RWPE2 (cell line): Measurements from ENCODE around the gene STXBP4.

Experiments used
- ATAC-seq: fragments of 200-7000 bp; cut with Tn5 transposase; 3 replicates; pipeline ENCODE4 v1.9.1; 2021; ENCODE audit warnings: low read depth
- DNase-seq: peaks from one replicate; pipeline ENCODE4 v3.0.0-alpha.2; 2020; ENCODE audit warnings: low spot score
- H3K27ac ChIP-seq: fragments of 450-650 bp; 2 replicates; pipeline ENCODE4 v1.5.1; 2017; ENCODE audit warnings: mild to moderate bottlenecking; ENCODE audit not compliant: poor library complexity, severe bottlenecking
- H3K27me3 ChIP-seq: fragments of 250-450 bp; sonication (Bioruptor Pico); 2 replicates; pipeline ENCODE4 v1.5.1; 2021; ENCODE audit warnings: mild to moderate bottlenecking, moderate library complexity; ENCODE audit not compliant: insufficient read depth, poor library complexity, severe bottlenecking
- H3K36me3 ChIP-seq: fragments of 250-450 bp; sonication (Bioruptor Pico); 2 replicates; pipeline ENCODE4 v1.5.1; 2020; ENCODE audit warnings: low read depth, mild to moderate bottlenecking, moderate library complexity
- H3K4me1 ChIP-seq: fragments of 250-450 bp; sonication (Bioruptor Pico); 2 replicates; pipeline ENCODE4 v1.5.1; 2021; ENCODE audit warnings: mild to moderate bottlenecking, moderate library complexity; ENCODE audit not compliant: insufficient read depth, poor library complexity, severe bottlenecking
- H3K4me3 ChIP-seq: fragments of 250-450 bp; sonication (Bioruptor Pico); 2 replicates; pipeline ENCODE4 v1.5.1; 2021; ENCODE audit warnings: mild to moderate bottlenecking, moderate library complexity; ENCODE audit not compliant: severe bottlenecking
- H3K9me3 ChIP-seq: fragments of 250-450 bp; sonication (Bioruptor Pico); 2 replicates; pipeline ENCODE4 v1.5.1; 2021; ENCODE audit warnings: mild to moderate bottlenecking, moderate library complexity; ENCODE audit not compliant: severe bottlenecking
- CTCF ChIP-seq: fragments of 450-650 bp; IDR thresholded peaks from one replicate; pipeline ENCODE4 v1.5.1; 2017; ENCODE audit warnings: mild to moderate bottlenecking, moderate library complexity; ENCODE audit not compliant: poor library complexity, severe bottlenecking

STXBP4 gene

GRCh38 chr17:55005520-55005919 lies 37.0 kb downstream of the STXBP4 start:
- no peaks in the 10 kb centered on the region for H3K9me3 ChIP-seq
- TF ChIP-seq CTCF: peak; percentile 54
- no peak for DNase-seq
- H3K27ac ChIP-seq: no peak overlapping the region
- peaks cover 11% of the 10 kb centered on the region for H3K36me3 ChIP-seq
- H3K4me1 ChIP-seq: no peaks in the 10 kb centered on the region
- no peaks in the 10 kb centered on the region for H3K27me3 ChIP-seq
- no peak for ATAC-seq
- H3K4me3 ChIP-seq: no peak overlapping the region

GRCh38 chr17:55023626-55024025 lies 55.1 kb downstream of the STXBP4 start:
- Histone ChIP-seq H3K4me3 (no peak overlapping the region), H3K4me1 (no peaks in the 10 kb centered on the region), H3K36me3 (no peaks in the 10 kb centered on the region), H3K9me3 (no peaks in the 10 kb centered on the region), H3K27ac (no peak overlapping the region), H3K27me3 (no peaks in the 10 kb centered on the region)
- ATAC-seq (no peak), DNase-seq (no peak)
- no peak for TF ChIP-seq CTCF

GRCh38 chr17:55037828-55038227 lies 69.3 kb downstream of the STXBP4 start:
- no peak for TF ChIP-seq CTCF
- no peaks in the 10 kb centered on the region for H3K27me3 ChIP-seq
- ATAC-seq (no peak), DNase-seq (no peak)
- H3K27ac ChIP-seq: no peak overlapping the region
- H3K4me1 ChIP-seq: no peaks in the 10 kb centered on the region
- H3K9me3 ChIP-seq: no peaks in the 10 kb centered on the region
- H3K36me3 ChIP-seq: no peaks in the 10 kb centered on the region
- no peak overlapping the region for H3K4me3 ChIP-seq

- Histone ChIP-seq H3K27me3 (no peaks in the 10 kb centered on the region), H3K9me3 (no peaks in the 10 kb centered on the region), H3K4me3 (no peak overlapping the region), H3K36me3 (no peaks in the 10 kb centered on the region), H3K27ac (no peak overlapping the region), H3K4me1 (no peaks in the 10 kb centered on the region)
- TF ChIP-seq CTCF: no peak
- DNase-seq: no peak
- no peak for ATAC-seq
Observed at GRCh38 chr17:55038291-55038690, 69.7 kb downstream of the STXBP4 start.

- Histone ChIP-seq H3K4me3 (no peak overlapping the region), H3K9me3 (no peaks in the 10 kb centered on the region), H3K4me1 (no peaks in the 10 kb centered on the region), H3K27ac (no peak overlapping the region), H3K36me3 (peaks cover 6% of the 10 kb centered on the region; the same call in 1 of the 2 replicates), H3K27me3 (no peaks in the 10 kb centered on the region)
- no peak for ATAC-seq
- DNase-seq: no peak
- TF ChIP-seq CTCF: no peak
Observed at GRCh38 chr17:55040611-55041010, 72.0 kb downstream of the STXBP4 start.
